Left ventricle myocardium inferior (tissue), 1 donor: ENCODE results near the gene EPHB3. TPM values are rescaled to one million over a fixed set of nuclear protein-coding genes. Genes with fewer than 3 reads are reported as not detected.

ENCODE experiments used
- DNase-seq: peaks from one replicate; pipeline ENCODE4 v3.0.0-alpha.2; 2020
- H3K27ac ChIP-seq: fragments of 200-600 bp; replicated peaks from 2 replicates; pipeline ENCODE4 v1.8.0; 2021
- H3K27me3 ChIP-seq: fragments of 200-600 bp; 2 replicates; pipeline ENCODE4 v1.8.0; 2021; ENCODE audit warnings: low read depth
- H3K36me3 ChIP-seq: fragments of 200-600 bp; 2 replicates; pipeline ENCODE4 v1.8.0; 2021
- H3K4me1 ChIP-seq: fragments of 200-600 bp; 2 replicates; pipeline ENCODE4 v1.8.0; 2021
- H3K4me3 ChIP-seq: fragments of 200-600 bp; 2 replicates; pipeline ENCODE4 v1.8.0; 2021; ENCODE audit warnings: mild to moderate bottlenecking, moderate library complexity
- H3K9me3 ChIP-seq: fragments of 200-600 bp; replicated peaks from 2 replicates; pipeline ENCODE4 v1.8.0; 2021
- CTCF ChIP-seq: fragments of 200-600 bp; IDR thresholded peaks from 2 replicates; pipeline ENCODE4 v1.8.0; 2021; ENCODE audit warnings: antibody characterized with exemption, mild to moderate bottlenecking, borderline replicate concordance
- intact Hi-C: fragments of 100-400 bp; cut with micrococcal nuclease; formaldehyde crosslinking; loops from one replicate; pipeline ENCODE4 v1.11.0; 2022
- total RNA-seq: library from RNA; stranded (reverse); fragmentation: NEBNext Ultra II Directional; extraction: Animal tissue kit (Norgen Biotek cat#: 25700); gene quantifications from one replicate; pipeline ENCODE4 v1.2.1, GENCODE V29; 2021
- donor health status: DM: no; HTN: yes; CAD: no; lungs with severe emphysema.

The EPHB3 gene
- total RNA-seq, 1 donor from 2014 or later = 5.0 TPM

- no peak for DNase-seq
- Histone ChIP-seq H3K27ac (no peak overlapping the region), H3K4me1 (peaks cover 40% of the 10 kb centered on the region), H3K4me3 (no peak overlapping the region), H3K27me3 (peaks cover 23% of the 10 kb centered on the region), H3K9me3 (no peaks in the 10 kb centered on the region), H3K36me3 (no peaks in the 10 kb centered on the region)
- intact Hi-C loops = no loop called here
- no peak for TF ChIP-seq CTCF
These were observed 5.1 kb downstream of the EPHB3 start for GRCh38 chr3:184566441-184567414.

- Histone ChIP-seq H3K27me3 (peaks cover 17% of the 10 kb centered on the region), H3K4me1 (peaks cover 29% of the 10 kb centered on the region), H3K27ac (peak overlapping the region; percentile 75), H3K36me3 (peaks cover 3% of the 10 kb centered on the region), H3K4me3 (peak overlapping the region; percentile 70), H3K9me3 (no peaks in the 10 kb centered on the region)
- no peak for DNase-seq
- no peak for TF ChIP-seq CTCF
- intact Hi-C loops = no loop called here
These were observed 6.5 kb downstream of the EPHB3 start for GRCh38 chr3:184567946-184568559.

GRCh38 chr3:184568560-184568923, 7.0 kb downstream of the EPHB3 start:
- Histone ChIP-seq H3K27ac (peak overlapping the region; percentile 75), H3K4me1 (peaks cover 26% of the 10 kb centered on the region), H3K9me3 (no peaks in the 10 kb centered on the region), H3K4me3 (peak overlapping the region; percentile 70), H3K27me3 (peaks cover 17% of the 10 kb centered on the region), H3K36me3 (peaks cover 3% of the 10 kb centered on the region)
- no peak for DNase-seq
- TF ChIP-seq CTCF = no peak
- intact Hi-C loops = no loop called here

GRCh38 chr3:184568924-184569829, 7.6 kb downstream of the EPHB3 start:
- intact Hi-C loops = no loop called here
- Histone ChIP-seq H3K36me3 (peaks cover 3% of the 10 kb centered on the region), H3K27ac (peak overlapping the region; percentile 75), H3K4me1 (peaks cover 26% of the 10 kb centered on the region), H3K27me3 (peaks cover 17% of the 10 kb centered on the region), H3K4me3 (peak overlapping the region; percentile 70), H3K9me3 (no peaks in the 10 kb centered on the region)
- TF ChIP-seq CTCF = no peak
- DNase-seq = peak; percentile 81

- Histone ChIP-seq H3K27me3 (peaks cover 17% of the 10 kb centered on the region), H3K4me1 (peaks cover 26% of the 10 kb centered on the region), H3K9me3 (no peaks in the 10 kb centered on the region), H3K4me3 (no peak overlapping the region), H3K27ac (no peak overlapping the region), H3K36me3 (peaks cover 3% of the 10 kb centered on the region)
- TF ChIP-seq CTCF = no peak
- no peak for DNase-seq
- intact Hi-C loops = no loop called here
These were observed 8.4 kb downstream of the EPHB3 start for GRCh38 chr3:184570035-184570434.
